Glutamatergic neuron (in vitro differentiated cells): ENCODE measurements around the gene MVB12B. TPM values are rescaled to one million over a fixed set of nuclear protein-coding genes. Genes with fewer than 3 reads are reported as not detected.

Source experiments
- DNase-seq: peaks from one replicate; pipeline ENCODE4 v3.0.0; 2022
- H3K27ac Mint-ChIP-seq: one replicate; pipeline ENCODE4 v1.8.0; 2020; ENCODE audit warnings: mild to moderate bottlenecking, mixed read lengths, inconsistent platforms; ENCODE audit not compliant: unreplicated experiment
- H3K27me3 Mint-ChIP-seq: one replicate; pipeline ENCODE4 v1.8.0; 2020; ENCODE audit warnings: mild to moderate bottlenecking, moderate library complexity, mixed read lengths, inconsistent platforms; ENCODE audit not compliant: unreplicated experiment
- H3K36me3 Mint-ChIP-seq: one replicate; pipeline ENCODE4 v1.8.0; 2020; ENCODE audit warnings: mild to moderate bottlenecking, mixed read lengths, inconsistent platforms; ENCODE audit not compliant: unreplicated experiment
- H3K4me1 Mint-ChIP-seq: one replicate; pipeline ENCODE4 v1.8.0; 2020; ENCODE audit warnings: mild to moderate bottlenecking, low read depth, mixed read lengths, inconsistent platforms; ENCODE audit not compliant: unreplicated experiment
- H3K4me3 Mint-ChIP-seq: one replicate; pipeline ENCODE4 v1.8.0; 2020; ENCODE audit warnings: mild to moderate bottlenecking, mixed read lengths, inconsistent platforms; ENCODE audit not compliant: unreplicated experiment
- H3K9me3 Mint-ChIP-seq: one replicate; pipeline ENCODE4 v1.8.0; 2020; ENCODE audit warnings: mild to moderate bottlenecking, moderate library complexity, mixed read lengths, inconsistent platforms; ENCODE audit not compliant: unreplicated experiment
- total RNA-seq: library from RNA; stranded (reverse); fragmentation: NEBNext Ultra II Directional; extraction: Animal tissue kit (Norgen Biotek cat#: 25700); gene quantifications from one replicate; pipeline ENCODE4 v1.2.1, GENCODE V29; 2021; ENCODE audit not compliant: unreplicated experiment
- TF ChIP-seq, protein P1 (sequence below): fragments of 200-600 bp; sonication (generic); IDR thresholded peaks from one replicate; pipeline ENCODE4 v1.5.0; 2021; ENCODE audit not compliant: partially characterized antibody, unreplicated experiment

MVB12B gene
- total RNA-seq, 1 donor from 2014 or later: 41.1 TPM

DNA sequence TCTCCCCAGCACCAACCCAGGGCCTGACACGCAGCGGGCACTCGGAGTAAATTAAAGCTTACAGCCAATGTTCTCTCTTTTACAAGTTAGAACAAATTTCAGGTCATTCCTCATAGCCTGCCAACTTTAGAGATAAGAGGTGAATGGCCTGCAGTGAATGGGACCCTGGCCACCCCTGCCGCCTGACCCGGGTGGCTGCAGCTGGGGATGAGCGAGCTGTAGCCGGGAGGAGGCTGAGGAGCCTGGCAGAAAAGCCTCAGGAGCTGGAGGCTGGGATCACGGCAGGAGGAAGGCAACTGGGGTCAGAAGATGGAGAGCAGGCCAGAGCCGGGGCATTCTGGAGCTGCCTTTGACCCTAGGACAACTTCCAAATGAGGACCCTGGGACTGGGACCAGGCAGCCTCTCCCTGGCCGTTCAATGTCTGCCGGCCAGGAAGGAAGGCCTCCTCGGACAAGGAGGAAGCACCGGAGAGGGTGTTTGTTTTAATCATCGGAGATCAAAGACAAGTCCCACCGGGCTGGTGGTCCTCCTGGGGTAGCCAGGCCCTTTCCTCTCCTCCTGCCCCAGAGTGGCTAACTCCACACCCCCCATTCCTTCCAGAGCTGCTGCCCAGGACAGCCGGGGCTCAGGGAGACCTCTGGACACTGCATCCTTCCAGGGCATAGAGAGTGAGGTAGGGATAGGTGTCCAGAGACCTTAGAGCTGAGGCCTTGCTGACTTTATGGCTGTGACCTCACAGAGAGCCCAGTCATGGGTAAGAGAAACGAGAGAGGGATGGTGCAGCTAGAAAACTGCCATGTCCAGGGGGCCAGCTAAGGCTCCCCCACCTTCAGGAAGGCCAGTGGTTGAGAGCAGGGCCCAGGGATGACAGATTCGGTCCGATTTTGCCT is 199.8 kb downstream of the MVB12B start:
- Mint-ChIP-seq H3K4me1 (peaks cover 13% of the 10 kb centered on the region), H3K9me3 (peaks cover 5% of the 10 kb centered on the region), H3K27ac (no peak overlapping the region), H3K36me3 (peaks cover 9% of the 10 kb centered on the region), H3K4me3 (no peak overlapping the region), H3K27me3 (peaks cover 9% of the 10 kb centered on the region)
- TF ChIP-seq, protein P1, sequence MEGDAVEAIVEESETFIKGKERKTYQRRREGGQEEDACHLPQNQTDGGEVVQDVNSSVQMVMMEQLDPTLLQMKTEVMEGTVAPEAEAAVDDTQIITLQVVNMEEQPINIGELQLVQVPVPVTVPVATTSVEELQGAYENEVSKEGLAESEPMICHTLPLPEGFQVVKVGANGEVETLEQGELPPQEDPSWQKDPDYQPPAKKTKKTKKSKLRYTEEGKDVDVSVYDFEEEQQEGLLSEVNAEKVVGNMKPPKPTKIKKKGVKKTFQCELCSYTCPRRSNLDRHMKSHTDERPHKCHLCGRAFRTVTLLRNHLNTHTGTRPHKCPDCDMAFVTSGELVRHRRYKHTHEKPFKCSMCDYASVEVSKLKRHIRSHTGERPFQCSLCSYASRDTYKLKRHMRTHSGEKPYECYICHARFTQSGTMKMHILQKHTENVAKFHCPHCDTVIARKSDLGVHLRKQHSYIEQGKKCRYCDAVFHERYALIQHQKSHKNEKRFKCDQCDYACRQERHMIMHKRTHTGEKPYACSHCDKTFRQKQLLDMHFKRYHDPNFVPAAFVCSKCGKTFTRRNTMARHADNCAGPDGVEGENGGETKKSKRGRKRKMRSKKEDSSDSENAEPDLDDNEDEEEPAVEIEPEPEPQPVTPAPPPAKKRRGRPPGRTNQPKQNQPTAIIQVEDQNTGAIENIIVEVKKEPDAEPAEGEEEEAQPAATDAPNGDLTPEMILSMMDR: no peak
- DNase-seq: no peak

GRCh38 chr9:126527109-126527825 is 200.6 kb downstream of the MVB12B start:
- peaks cover 9% of the 10 kb centered on the region for H3K36me3 Mint-ChIP-seq
- H3K27me3 Mint-ChIP-seq: peaks cover 9% of the 10 kb centered on the region
- H3K9me3 Mint-ChIP-seq: peaks cover 7% of the 10 kb centered on the region
- H3K4me3 Mint-ChIP-seq: no peak overlapping the region
- H3K4me1 Mint-ChIP-seq: peaks cover 18% of the 10 kb centered on the region
- H3K27ac Mint-ChIP-seq: no peak overlapping the region
- TF ChIP-seq, protein P1: no peak
- DNase-seq: no peak

GRCh38 chr9:126528111-126528510 is 201.5 kb downstream of the MVB12B start:
- TF ChIP-seq, protein P1: no peak
- Mint-ChIP-seq H3K27me3 (peaks cover 8% of the 10 kb centered on the region), H3K36me3 (peaks cover 8% of the 10 kb centered on the region), H3K4me3 (no peak overlapping the region), H3K4me1 (peaks cover 26% of the 10 kb centered on the region), H3K9me3 (peaks cover 9% of the 10 kb centered on the region), H3K27ac (no peak overlapping the region)
- no peak for DNase-seq

- H3K4me1 Mint-ChIP-seq: peaks cover 32% of the 10 kb centered on the region
- H3K27ac Mint-ChIP-seq: no peak overlapping the region
- DNase-seq: no peak
- TF ChIP-seq, protein P1: no peak
- peaks cover 11% of the 10 kb centered on the region for H3K9me3 Mint-ChIP-seq
- peaks cover 8% of the 10 kb centered on the region for H3K27me3 Mint-ChIP-seq
- no peak overlapping the region for H3K4me3 Mint-ChIP-seq
- H3K36me3 Mint-ChIP-seq: peaks cover 3% of the 10 kb centered on the region
These were observed 202.3 kb downstream of the MVB12B start for GRCh38 chr9:126528915-126529314.
